Measurements from ENCODE around the gene PTPN9.
"Not testable (repeated sequence)": the region's sequence is repeated elsewhere in the genome, so short reads cannot be mapped to it uniquely, and the experiment has no call there.

Gene PTPN9

GRCh38 chr15:75449585-75450306, 129.4 kb downstream of the PTPN9 start:
- H3K27me3 ChIP-seq (ENCODE audit: control insufficient read depth in 5 of 5, insufficient read depth in 4 of 5, low read length in 5 of 5): no peaks in the 10 kb centered on the region
- H3K4me3 ChIP-seq (ENCODE audit: low read depth in 1 of 5, low read length in 5 of 5): peak overlapping the region; percentile 78 to 97 (median 95)
- peak overlapping the region; percentile 48 to 92 (median 87) for H3K9ac ChIP-seq (ENCODE audit: low read length in 5 of 5)
- peak overlapping the region; percentile 97 for H3K27ac ChIP-seq (ENCODE audit: low read depth, low read length)
- H3K9me3 ChIP-seq (ENCODE audit: control insufficient read depth in 5 of 5, low read length in 5 of 5): no peaks in the 10 kb centered on the region
- H3K4me1 ChIP-seq (ENCODE audit: control insufficient read depth in 5 of 5, insufficient read depth in 5 of 5, low read length in 5 of 5): peaks cover 11 to 34% (median 30%) of the 10 kb centered on the region in 5 donors
- peaks cover 0 to 7% (median 3%) of the 10 kb centered on the region in 5 donors for H3K36me3 ChIP-seq (ENCODE audit: control insufficient read depth in 5 of 5, insufficient read depth in 5 of 5, low read length in 5 of 5)

GRCh38 chr15:75448171-75448570, 130.9 kb downstream of the PTPN9 start:
- H3K27me3 ChIP-seq (ENCODE audit: control insufficient read depth in 5 of 5, insufficient read depth in 4 of 5, low read length in 5 of 5); H3K4me3 ChIP-seq (ENCODE audit: low read depth in 1 of 5, low read length in 5 of 5); H3K9me3 ChIP-seq (ENCODE audit: control insufficient read depth in 5 of 5, low read length in 5 of 5); H3K27ac ChIP-seq (ENCODE audit: low read depth, low read length); H3K36me3 ChIP-seq (ENCODE audit: control insufficient read depth in 5 of 5, insufficient read depth in 5 of 5, low read length in 5 of 5); H3K9ac ChIP-seq (ENCODE audit: low read length in 5 of 5): not testable (repeated sequence)
- peaks cover 9 to 29% (median 28%) of the 10 kb centered on the region in 5 donors for H3K4me1 ChIP-seq (ENCODE audit: control insufficient read depth in 5 of 5, insufficient read depth in 5 of 5, low read length in 5 of 5)

- Histone ChIP-seq H3K4me1 (ENCODE audit: control insufficient read depth in 5 of 5, insufficient read depth in 5 of 5, low read length in 5 of 5) (peaks cover 0 to 22% (median 15%) of the 10 kb centered on the region in 5 donors), H3K4me3 (ENCODE audit: low read depth in 1 of 5, low read length in 5 of 5) (no peak overlapping the region), H3K9ac (ENCODE audit: low read length in 5 of 5) (no peak overlapping the region), H3K27ac (ENCODE audit: low read depth, low read length) (no peak overlapping the region), H3K27me3 (ENCODE audit: control insufficient read depth in 5 of 5, insufficient read depth in 4 of 5, low read length in 5 of 5) (no peaks in the 10 kb centered on the region), H3K36me3 (ENCODE audit: control insufficient read depth in 5 of 5, insufficient read depth in 5 of 5, low read length in 5 of 5) (peaks cover 2 to 17% (median 4%) of the 10 kb centered on the region in 5 donors), H3K9me3 (ENCODE audit: control insufficient read depth in 5 of 5, low read length in 5 of 5) (no peaks in the 10 kb centered on the region)
Observed at GRCh38 chr15:75446151-75446550, 133.0 kb downstream of the PTPN9 start.

- not testable (repeated sequence) for H3K9me3 ChIP-seq (ENCODE audit: control insufficient read depth in 5 of 5, low read length in 5 of 5); H3K27ac ChIP-seq (ENCODE audit: low read depth, low read length); H3K4me3 ChIP-seq (ENCODE audit: low read depth in 1 of 5, low read length in 5 of 5); H3K27me3 ChIP-seq (ENCODE audit: control insufficient read depth in 5 of 5, insufficient read depth in 4 of 5, low read length in 5 of 5); H3K9ac ChIP-seq (ENCODE audit: low read length in 5 of 5)
- Histone ChIP-seq H3K36me3 (ENCODE audit: control insufficient read depth in 5 of 5, insufficient read depth in 5 of 5, low read length in 5 of 5) (peaks cover 2 to 17% (median 4%) of the 10 kb centered on the region in 5 donors), H3K4me1 (ENCODE audit: control insufficient read depth in 5 of 5, insufficient read depth in 5 of 5, low read length in 5 of 5) (peaks cover 0 to 20% (median 13%) of the 10 kb centered on the region in 5 donors)
Observed at GRCh38 chr15:75445324-75445723, 133.8 kb downstream of the PTPN9 start.

GRCh38 chr15:75443972-75444453, 135.1 kb downstream of the PTPN9 start:
- H3K27ac ChIP-seq (ENCODE audit: low read depth, low read length); H3K4me1 ChIP-seq (ENCODE audit: control insufficient read depth in 5 of 5, insufficient read depth in 5 of 5, low read length in 5 of 5); H3K9me3 ChIP-seq (ENCODE audit: control insufficient read depth in 5 of 5, low read length in 5 of 5); H3K9ac ChIP-seq (ENCODE audit: low read length in 5 of 5); H3K27me3 ChIP-seq (ENCODE audit: control insufficient read depth in 5 of 5, insufficient read depth in 4 of 5, low read length in 5 of 5); H3K4me3 ChIP-seq (ENCODE audit: low read depth in 1 of 5, low read length in 5 of 5): not testable (repeated sequence)
- peaks cover 2 to 17% (median 4%) of the 10 kb centered on the region in 5 donors for H3K36me3 ChIP-seq (ENCODE audit: control insufficient read depth in 5 of 5, insufficient read depth in 5 of 5, low read length in 5 of 5)

GRCh38 chr15:75437721-75438120, 141.4 kb downstream of the PTPN9 start:
- Histone ChIP-seq H3K9me3 (ENCODE audit: control insufficient read depth in 5 of 5, low read length in 5 of 5) (no peaks in the 10 kb centered on the region), H3K9ac (ENCODE audit: low read length in 5 of 5) (no peak overlapping the region), H3K4me1 (ENCODE audit: control insufficient read depth in 5 of 5, insufficient read depth in 5 of 5, low read length in 5 of 5) (peaks cover 0 to 4% (median 0%) of the 10 kb centered on the region in 5 donors), H3K27me3 (ENCODE audit: control insufficient read depth in 5 of 5, insufficient read depth in 4 of 5, low read length in 5 of 5) (no peaks in the 10 kb centered on the region), H3K36me3 (ENCODE audit: control insufficient read depth in 5 of 5, insufficient read depth in 5 of 5, low read length in 5 of 5) (peaks cover 0 to 14% (median 3%) of the 10 kb centered on the region in 5 donors), H3K27ac (ENCODE audit: low read depth, low read length) (no peak overlapping the region), H3K4me3 (ENCODE audit: low read depth in 1 of 5, low read length in 5 of 5) (no peak overlapping the region)

- Histone ChIP-seq H3K9ac (ENCODE audit: low read length in 5 of 5) (no peak overlapping the region), H3K27ac (ENCODE audit: low read depth, low read length) (no peak overlapping the region), H3K27me3 (ENCODE audit: control insufficient read depth in 5 of 5, insufficient read depth in 4 of 5, low read length in 5 of 5) (no peaks in the 10 kb centered on the region), H3K9me3 (ENCODE audit: control insufficient read depth in 5 of 5, low read length in 5 of 5) (no peaks in the 10 kb centered on the region), H3K4me3 (ENCODE audit: low read depth in 1 of 5, low read length in 5 of 5) (no peak overlapping the region), H3K4me1 (ENCODE audit: control insufficient read depth in 5 of 5, insufficient read depth in 5 of 5, low read length in 5 of 5) (peaks cover 0 to 4% (median 0%) of the 10 kb centered on the region in 5 donors), H3K36me3 (ENCODE audit: control insufficient read depth in 5 of 5, insufficient read depth in 5 of 5, low read length in 5 of 5) (peaks cover 0 to 14% (median 3%) of the 10 kb centered on the region in 5 donors)
Observed at GRCh38 chr15:75436881-75437280, 142.2 kb downstream of the PTPN9 start.

GRCh38 chr15:75431682-75432081, 147.4 kb downstream of the PTPN9 start:
- H3K9ac ChIP-seq (ENCODE audit: low read length in 5 of 5): no peak overlapping the region
- H3K27me3 ChIP-seq (ENCODE audit: control insufficient read depth in 5 of 5, insufficient read depth in 4 of 5, low read length in 5 of 5): no peaks in the 10 kb centered on the region
- H3K4me1 ChIP-seq (ENCODE audit: control insufficient read depth in 5 of 5, insufficient read depth in 5 of 5, low read length in 5 of 5): peaks cover 0 to 4% (median 0%) of the 10 kb centered on the region in 5 donors
- H3K36me3 ChIP-seq (ENCODE audit: control insufficient read depth in 5 of 5, insufficient read depth in 5 of 5, low read length in 5 of 5): peaks cover 8 to 34% (median 24%) of the 10 kb centered on the region in 5 donors
- no peaks in the 10 kb centered on the region for H3K9me3 ChIP-seq (ENCODE audit: control insufficient read depth in 5 of 5, low read length in 5 of 5)
- no peak overlapping the region for H3K4me3 ChIP-seq (ENCODE audit: low read depth in 1 of 5, low read length in 5 of 5)
- no peak overlapping the region for H3K27ac ChIP-seq (ENCODE audit: low read depth, low read length)

GRCh38 chr15:75431270-75431669, 147.8 kb downstream of the PTPN9 start:
- H3K27ac ChIP-seq (ENCODE audit: low read depth, low read length): no peak overlapping the region
- no peak overlapping the region for H3K4me3 ChIP-seq (ENCODE audit: low read depth in 1 of 5, low read length in 5 of 5)
- H3K4me1 ChIP-seq (ENCODE audit: control insufficient read depth in 5 of 5, insufficient read depth in 5 of 5, low read length in 5 of 5): peaks cover 0 to 4% (median 0%) of the 10 kb centered on the region in 5 donors
- H3K36me3 ChIP-seq (ENCODE audit: control insufficient read depth in 5 of 5, insufficient read depth in 5 of 5, low read length in 5 of 5): peaks cover 8 to 32% (median 24%) of the 10 kb centered on the region in 5 donors
- H3K27me3 ChIP-seq (ENCODE audit: control insufficient read depth in 5 of 5, insufficient read depth in 4 of 5, low read length in 5 of 5): no peaks in the 10 kb centered on the region
- no peak overlapping the region for H3K9ac ChIP-seq (ENCODE audit: low read length in 5 of 5)
- H3K9me3 ChIP-seq (ENCODE audit: control insufficient read depth in 5 of 5, low read length in 5 of 5): no peaks in the 10 kb centered on the region

- peaks cover 8 to 27% (median 21%) of the 10 kb centered on the region in 5 donors for H3K36me3 ChIP-seq (ENCODE audit: control insufficient read depth in 5 of 5, insufficient read depth in 5 of 5, low read length in 5 of 5)
- H3K4me1 ChIP-seq (ENCODE audit: control insufficient read depth in 5 of 5, insufficient read depth in 5 of 5, low read length in 5 of 5): peaks cover 0 to 7% (median 0%) of the 10 kb centered on the region in 5 donors
- H3K4me3 ChIP-seq (ENCODE audit: low read depth in 1 of 5, low read length in 5 of 5): no peak overlapping the region
- no peaks in the 10 kb centered on the region for H3K27me3 ChIP-seq (ENCODE audit: control insufficient read depth in 5 of 5, insufficient read depth in 4 of 5, low read length in 5 of 5)
- no peaks in the 10 kb centered on the region for H3K9me3 ChIP-seq (ENCODE audit: control insufficient read depth in 5 of 5, low read length in 5 of 5)
- no peak overlapping the region for H3K9ac ChIP-seq (ENCODE audit: low read length in 5 of 5)
- no peak overlapping the region for H3K27ac ChIP-seq (ENCODE audit: low read depth, low read length)
Observed at GRCh38 chr15:75430259-75430658, 148.9 kb downstream of the PTPN9 start.

All from subcutaneous abdominal adipose tissue (tissue), 5 donors.